OCI-LY3 (cell line): ENCODE results near the gene PIK3CD.

Source experiments
- CTCF ChIP-seq: fragments of 200-600, 300-600 bp; sonication (generic); IDR thresholded peaks from 2 replicates; pipeline ENCODE4 v1.5.1; 2014; ENCODE audit warnings: antibody characterized with exemption, low read length, low read depth
- EZH2phosphoT487 ChIP-seq: fragments of 200-600 bp; shearing (Covaris generic); IDR thresholded peaks from 2 replicates; pipeline ENCODE4 v1.6.1; 2018; ENCODE audit warnings: antibody characterized with exemption, mixed run types, low read depth

DNA sequence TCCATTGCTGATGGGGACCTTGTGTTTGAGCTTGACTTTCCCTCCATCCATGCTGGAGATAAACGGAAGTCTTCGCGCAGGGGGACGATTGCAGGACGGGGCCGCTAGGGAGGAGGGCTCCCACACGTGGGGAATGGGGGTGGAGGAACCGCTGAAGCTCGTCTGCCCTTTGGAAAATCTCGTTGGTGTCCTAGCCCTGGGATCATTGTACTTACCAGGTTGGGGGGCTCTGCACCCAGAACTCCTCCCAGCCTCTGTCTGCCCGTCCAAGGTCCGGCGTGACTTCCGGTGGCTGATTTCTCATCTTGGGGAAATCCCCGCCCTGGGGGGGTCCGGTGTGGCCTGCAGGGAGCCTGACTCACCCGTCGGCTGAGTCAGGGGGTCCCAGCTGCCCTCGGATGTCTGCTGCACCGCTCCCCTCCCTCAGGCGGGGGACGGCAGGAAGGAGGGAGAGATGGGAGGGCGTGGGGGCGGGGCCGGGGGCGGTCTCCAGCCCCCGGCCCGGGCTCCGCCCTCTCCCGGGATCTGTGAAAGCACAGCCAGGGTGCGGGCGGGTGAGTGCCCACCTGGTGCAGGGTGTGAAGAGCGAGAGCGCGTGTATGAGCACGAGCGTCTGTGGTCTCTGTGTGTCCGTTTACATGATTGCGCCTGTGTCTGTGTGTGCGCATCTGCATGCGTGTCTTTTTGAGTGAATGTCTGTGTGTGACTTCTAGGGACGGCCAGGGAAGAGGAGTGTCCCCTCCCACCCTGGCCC, 35.8 kb downstream of the PIK3CD start:
- TF ChIP-seq CTCF, result no peak
- no peak for TF ChIP-seq EZH2phosphoT487
